Testis (tissue), 2 donors: Measurements from ENCODE around the gene ERICH3.

ENCODE experiments used
- CTCF ChIP-seq, 3 experiments: fragments of 450-650 bp in 2 of 3; fragments of 200-600 bp in 1 of 3; sonication (generic) in 1 of 3; IDR thresholded peaks; one replicate each; pipeline ENCODE4 v1.5.1; 2016 to 2019; ENCODE audit warnings: antibody characterized with exemption in 3 of 3, mild to moderate bottlenecking in 2 of 3, moderate library complexity in 1 of 3
- POLR2A ChIP-seq: fragments of 450-650 bp; IDR thresholded peaks from one replicate; pipeline ENCODE4 v1.6.1; 2017; ENCODE audit warnings: antibody characterized with exemption, mild to moderate bottlenecking, moderate library complexity

DNA sequence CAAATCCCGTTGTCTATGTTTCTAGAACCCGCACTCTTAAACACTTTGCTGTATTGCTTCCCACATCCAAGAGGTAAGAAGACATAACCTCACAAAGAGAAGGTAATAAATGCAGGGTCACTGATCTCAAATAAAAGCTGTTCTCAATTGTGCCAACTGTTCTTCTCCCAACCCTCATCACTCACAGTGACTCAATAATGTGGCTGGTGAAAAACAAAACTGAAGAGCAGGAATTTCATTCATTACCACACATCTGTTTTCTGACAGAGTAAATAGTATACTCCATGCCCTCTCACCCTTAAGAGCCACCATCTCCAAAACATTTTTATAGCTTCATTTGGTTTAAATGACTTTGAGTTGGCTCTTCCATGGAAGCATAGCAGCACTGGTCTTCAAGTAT is 6.2 kb upstream of the ERICH3 start:
- TF ChIP-seq CTCF (IDR thresholded peaks at IDR 0.05) = no peak
- no peak for TF ChIP-seq POLR2A
